Smooth muscle cell (in vitro differentiated cells): ENCODE measurements around the gene MTX1. TPM values are rescaled to one million over a fixed set of nuclear protein-coding genes. Genes with fewer than 3 reads are reported as not detected.

ENCODE experiments used
- DNase-seq: peaks from one replicate; lab custom pipeline; 2025; ENCODE audit not compliant: unreplicated experiment; lab: John Stamatoyannopoulos, UW
- H2AFZ ChIP-seq: fragments of 200-600 bp; sonication (generic); 2 replicates; pipeline ENCODE4 v1.6.0; 2016; ENCODE audit warnings: antibody characterized with exemption, low read depth, mild to moderate bottlenecking
- H3F3A ChIP-seq: fragments of 200-600 bp; sonication (generic); 2 replicates; pipeline ENCODE4 v1.6.0; 2017; ENCODE audit warnings: antibody characterized with exemption, low read depth
- H3K27ac ChIP-seq: fragments of 200-600 bp; sonication (generic); 2 replicates; pipeline ENCODE4 v1.5.1; 2016; ENCODE audit warnings: low read depth, mild to moderate bottlenecking
- H3K27me3 ChIP-seq: fragments of 200-600 bp; sonication (generic); 2 replicates; pipeline ENCODE4 v1.6.1; 2016; ENCODE audit warnings: low read depth, mild to moderate bottlenecking
- H3K36me3 ChIP-seq: fragments of 200-600 bp; sonication (generic); 2 replicates; pipeline ENCODE4 v1.5.1; 2016; ENCODE audit warnings: low read depth
- H3K4me1 ChIP-seq: fragments of 200-600 bp; sonication (generic); 2 replicates; pipeline ENCODE4 v1.5.1; 2016; ENCODE audit warnings: low read depth
- H3K4me2 ChIP-seq: fragments of 200-600 bp; sonication (generic); 2 replicates; pipeline ENCODE4 v1.6.0; 2016; ENCODE audit warnings: mild to moderate bottlenecking
- H3K4me3 ChIP-seq: fragments of 200-600 bp; sonication (generic); 2 replicates; pipeline ENCODE4 v1.5.1; 2016; ENCODE audit warnings: mild to moderate bottlenecking
- H3K79me2 ChIP-seq: fragments of 200-600 bp; sonication (generic); 2 replicates; pipeline ENCODE4 v1.6.0; 2016; ENCODE audit warnings: low read depth, mild to moderate bottlenecking
- H3K9ac ChIP-seq: fragments of 200-600 bp; sonication (generic); 2 replicates; pipeline ENCODE4 v1.6.0; 2016; ENCODE audit warnings: low read depth
- H3K9me3 ChIP-seq: fragments of 200-600 bp; sonication (generic); replicated peaks from 2 replicates; pipeline ENCODE4 v1.5.1; 2016; ENCODE audit warnings: low read depth
- H4K20me1 ChIP-seq: fragments of 200-600 bp; sonication (generic); 2 replicates; pipeline ENCODE4 v1.6.0; 2016; ENCODE audit warnings: low read depth
- WGBS: methylation state at CpG from one replicate; pipeline ENCODE4 v1.1.7; 2016; ENCODE audit warnings: low lambda C conversion rate; 5-methylcytosine and 5-hydroxymethylcytosine counted together
- polyA plus RNA-seq: library from polyadenylated mRNA; unstranded; fragments of >200 nt; fragmentation: Nextera tagmentation; extraction: Ambion mirVana; gene quantifications from 2 replicates; pipeline ENCODE4 v1.2.1, GENCODE V29; 2016
- total RNA-seq: library from RNA; depleted of rRNA; stranded (reverse); fragments of >200 nt; gene quantifications from 2 replicates; pipeline ENCODE4 v1.2.3, GENCODE V29; 2014
- TF ChIP-seq, protein P1 (sequence below): fragments of 200-600 bp; sonication (generic); IDR thresholded peaks from 2 replicates; pipeline ENCODE4 v1.5.1; 2017; ENCODE audit warnings: borderline replicate concordance, mild to moderate bottlenecking, antibody characterized with exemption; ENCODE audit not compliant: insufficient read depth, poor library complexity, severe bottlenecking

MTX1 gene
- total and polyA plus RNA-seq, 2 experiments from 2014 or later, result 45.2 to 109 TPM

DNA sequence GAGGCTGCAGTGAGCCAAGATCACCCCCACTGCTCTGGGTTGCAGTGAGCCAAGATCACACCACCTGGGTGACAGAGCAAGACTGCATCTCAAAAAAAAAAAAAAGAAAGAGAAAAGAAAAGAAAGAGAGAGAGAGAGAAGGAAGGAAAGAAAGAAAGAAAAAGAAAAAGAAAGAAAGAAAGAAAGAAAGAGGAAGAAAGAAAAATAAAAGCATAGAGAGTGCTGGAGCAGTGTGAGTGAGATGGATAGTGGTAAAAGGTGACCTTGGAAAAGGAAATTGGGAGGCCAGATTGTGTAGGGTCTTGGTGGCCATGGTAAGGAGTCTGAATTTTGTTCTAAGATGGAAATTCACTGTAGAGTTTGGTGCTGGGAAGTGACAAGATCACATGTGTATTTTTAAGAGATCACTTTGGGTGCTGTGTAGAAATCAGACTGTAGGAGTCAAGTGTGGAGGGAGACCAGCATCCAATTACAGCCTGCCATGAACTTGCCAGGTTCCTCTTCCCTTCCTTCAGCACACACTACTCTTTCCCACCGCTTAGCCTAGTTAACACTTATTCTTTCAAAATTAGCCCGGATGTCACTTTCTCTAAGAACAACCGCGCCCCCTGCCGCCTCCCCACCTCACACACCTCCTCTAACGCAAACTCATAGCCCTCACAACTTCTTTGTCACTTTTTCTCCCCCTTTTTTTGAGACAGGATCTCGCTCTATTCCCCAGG, 17.9 kb downstream of the MTX1 start:
- peaks cover 5% of the 10 kb centered on the region for H3K79me2 ChIP-seq
- no peak for DNase-seq
- WGBS, result 0% methylated on average over 7 of the region's 7 CpGs

DNA sequence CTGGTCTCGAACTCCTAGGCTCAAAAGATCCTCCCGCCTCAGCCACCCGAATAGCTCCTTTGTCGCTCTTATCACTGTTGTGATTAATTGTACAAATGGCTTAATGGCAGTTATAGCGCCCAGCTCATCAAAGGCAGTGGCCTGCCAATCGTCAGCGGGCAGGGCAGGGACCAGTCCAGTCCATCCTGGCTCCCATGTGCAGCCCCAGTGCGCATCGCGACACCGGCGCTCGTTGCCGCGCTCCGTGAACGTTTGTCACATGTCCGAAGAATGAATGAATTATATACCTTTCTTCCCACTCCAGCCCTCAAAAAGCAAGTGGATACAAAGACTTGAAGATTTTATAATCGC, 18.4 kb downstream of the MTX1 start:
- H3K9ac ChIP-seq, result peak overlapping the region; percentile 34
- H3K4me3 ChIP-seq, result peak overlapping the region; percentile 55
- peaks cover 17% of the 10 kb centered on the region for H3K4me1 ChIP-seq
- peaks cover 13% of the 10 kb centered on the region for H3F3A ChIP-seq
- H3K79me2 ChIP-seq, result peaks cover 5% of the 10 kb centered on the region
- H2AFZ ChIP-seq, result peak overlapping the region; percentile 34
- H3K27ac ChIP-seq, result peak overlapping the region; percentile 95
- DNase-seq, result peak; percentile 32
- H3K27me3 ChIP-seq, result no peaks in the 10 kb centered on the region
- no peaks in the 10 kb centered on the region for H4K20me1 ChIP-seq
- TF ChIP-seq, protein P1, sequence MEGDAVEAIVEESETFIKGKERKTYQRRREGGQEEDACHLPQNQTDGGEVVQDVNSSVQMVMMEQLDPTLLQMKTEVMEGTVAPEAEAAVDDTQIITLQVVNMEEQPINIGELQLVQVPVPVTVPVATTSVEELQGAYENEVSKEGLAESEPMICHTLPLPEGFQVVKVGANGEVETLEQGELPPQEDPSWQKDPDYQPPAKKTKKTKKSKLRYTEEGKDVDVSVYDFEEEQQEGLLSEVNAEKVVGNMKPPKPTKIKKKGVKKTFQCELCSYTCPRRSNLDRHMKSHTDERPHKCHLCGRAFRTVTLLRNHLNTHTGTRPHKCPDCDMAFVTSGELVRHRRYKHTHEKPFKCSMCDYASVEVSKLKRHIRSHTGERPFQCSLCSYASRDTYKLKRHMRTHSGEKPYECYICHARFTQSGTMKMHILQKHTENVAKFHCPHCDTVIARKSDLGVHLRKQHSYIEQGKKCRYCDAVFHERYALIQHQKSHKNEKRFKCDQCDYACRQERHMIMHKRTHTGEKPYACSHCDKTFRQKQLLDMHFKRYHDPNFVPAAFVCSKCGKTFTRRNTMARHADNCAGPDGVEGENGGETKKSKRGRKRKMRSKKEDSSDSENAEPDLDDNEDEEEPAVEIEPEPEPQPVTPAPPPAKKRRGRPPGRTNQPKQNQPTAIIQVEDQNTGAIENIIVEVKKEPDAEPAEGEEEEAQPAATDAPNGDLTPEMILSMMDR, result peak; percentile 2
- under 1% methylated on average over 19 of the region's 19 CpGs for WGBS
- H3K36me3 ChIP-seq, result no peaks in the 10 kb centered on the region
- H3K4me2 ChIP-seq, result peak overlapping the region; percentile 82
- H3K9me3 ChIP-seq, result no peaks in the 10 kb centered on the region

More for the DNA sequence above, 17.9 kb downstream of the MTX1 start:
- H4K20me1 ChIP-seq, result no peaks in the 10 kb centered on the region
- no peaks in the 10 kb centered on the region for H3K27me3 ChIP-seq
- H3K4me3 ChIP-seq, result peak overlapping the region; percentile 55
- TF ChIP-seq, protein P1, result peak; percentile 38
- peaks cover 17% of the 10 kb centered on the region for H3K4me1 ChIP-seq
- no peaks in the 10 kb centered on the region for H3K9me3 ChIP-seq
- H3K36me3 ChIP-seq, result no peaks in the 10 kb centered on the region
- H2AFZ ChIP-seq, result peak overlapping the region; percentile 34
- H3K9ac ChIP-seq, result peak overlapping the region; percentile 34
- peak overlapping the region; percentile 95 for H3K27ac ChIP-seq
- H3K4me2 ChIP-seq, result peak overlapping the region; percentile 82
- peaks cover 13% of the 10 kb centered on the region for H3F3A ChIP-seq

DNA sequence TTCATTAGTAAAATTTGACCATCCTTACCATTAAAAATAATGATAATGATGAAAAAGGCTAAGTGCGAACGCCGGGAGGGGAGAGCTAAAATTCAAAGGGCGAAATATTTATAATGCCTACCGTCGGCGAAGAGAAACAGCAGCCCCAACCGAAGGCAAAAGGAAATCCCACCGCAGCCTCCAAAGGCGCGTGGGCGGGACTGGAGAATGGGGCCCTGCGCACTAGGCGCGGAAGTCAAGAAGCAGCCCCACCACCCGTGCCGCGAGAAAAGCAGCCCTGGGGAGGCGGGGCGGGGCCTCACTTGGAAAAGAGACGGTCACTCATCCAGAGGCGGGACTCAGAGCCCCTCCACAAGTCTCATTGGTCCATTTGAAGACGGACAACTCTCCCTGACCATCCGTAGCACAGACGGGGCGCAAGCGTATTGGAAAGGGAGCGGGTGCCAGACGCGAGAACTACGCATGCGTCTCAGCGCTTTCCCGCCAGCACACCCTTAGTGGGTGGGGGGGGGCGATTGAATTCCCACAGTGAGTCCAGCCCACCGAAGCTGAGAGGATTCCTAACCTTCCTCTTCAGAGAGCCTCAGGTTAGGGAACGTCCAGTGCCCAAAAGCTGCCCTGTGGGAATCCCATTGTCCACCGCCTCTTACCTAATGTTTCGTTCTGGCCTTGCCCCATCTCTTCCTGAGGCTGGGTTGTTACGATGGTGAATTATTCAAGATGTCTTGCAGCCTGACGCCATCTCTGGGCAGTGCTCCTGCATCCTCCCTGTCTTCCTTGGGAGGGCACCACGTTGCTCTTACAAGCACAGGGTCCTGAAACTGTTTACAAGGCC, 19.0 kb downstream of the MTX1 start:
- Histone ChIP-seq H3K79me2 (peaks cover 5% of the 10 kb centered on the region), H2AFZ (peak overlapping the region; percentile 48), H3K36me3 (no peaks in the 10 kb centered on the region), H3K9me3 (no peaks in the 10 kb centered on the region), H3K9ac (peak overlapping the region; percentile 34), H3K27me3 (no peaks in the 10 kb centered on the region), H3K27ac (peak overlapping the region; percentile 95), H3K4me1 (peaks cover 17% of the 10 kb centered on the region), H3F3A (peaks cover 13% of the 10 kb centered on the region), H3K4me2 (peak overlapping the region; percentile 82), H4K20me1 (no peaks in the 10 kb centered on the region), H3K4me3 (peak overlapping the region; percentile 55)
- peak; percentile 97 for DNase-seq
- under 1% methylated on average over 42 of the region's 42 CpGs for WGBS
- TF ChIP-seq, protein P1, result no peak
